Activated CD8-positive, alpha-beta memory T cell treated with anti-CD3 and anti-CD28 coated beads, Interleukin-2, amount 50 U/mL, for 1 hour (primary cell): ENCODE measurements around the gene TSNAX.

Experiments used
- DNase-seq: peaks from one replicate; pipeline ENCODE4 v3.0.0-alpha.2; 2020; ENCODE audit errors: extremely low read depth

Gene TSNAX

GRCh38 chr1:231518485-231519034 lies 9.9 kb upstream of the TSNAX start:
- no peak for DNase-seq

GRCh38 chr1:231519166-231519565 lies 9.3 kb upstream of the TSNAX start:
- DNase-seq = no peak

GRCh38 chr1:231522038-231522437 lies 6.4 kb upstream of the TSNAX start:
- no peak for DNase-seq

- DNase-seq = no peak
Measured at GRCh38 chr1:231522931-231523642, 5.4 kb upstream of the TSNAX start.

GRCh38 chr1:231523816-231524215 lies 4.7 kb upstream of the TSNAX start:
- DNase-seq = no peak

- no peak for DNase-seq
Measured at GRCh38 chr1:231526536-231526935, 1.9 kb upstream of the TSNAX start.

GRCh38 chr1:231527586-231528171 lies 790 bp upstream of the TSNAX start:
- no peak for DNase-seq

- no peak for DNase-seq
Measured at GRCh38 chr1:231533240-231533639, 4.8 kb downstream of the TSNAX start.

GRCh38 chr1:231534703-231535159 lies 6.3 kb downstream of the TSNAX start:
- no peak for DNase-seq

- no peak for DNase-seq
Measured at GRCh38 chr1:231536099-231536498, 7.6 kb downstream of the TSNAX start.

GRCh38 chr1:231540847-231541246 lies 12.4 kb downstream of the TSNAX start:
- no peak for DNase-seq

GRCh38 chr1:231541842-231542241 lies 13.4 kb downstream of the TSNAX start:
- DNase-seq = no peak

GRCh38 chr1:231544943-231545592 lies 16.6 kb downstream of the TSNAX start:
- no peak for DNase-seq

GRCh38 chr1:231546693-231547092 lies 18.2 kb downstream of the TSNAX start:
- DNase-seq = no peak

GRCh38 chr1:231549733-231550447 lies 21.4 kb downstream of the TSNAX start:
- DNase-seq = no peak

GRCh38 chr1:231550448-231550781 lies 21.9 kb downstream of the TSNAX start:
- no peak for DNase-seq

GRCh38 chr1:231553320-231553719 lies 24.9 kb downstream of the TSNAX start:
- no peak for DNase-seq

GRCh38 chr1:231554969-231555368 lies 26.5 kb downstream of the TSNAX start:
- DNase-seq = no peak

GRCh38 chr1:231557411-231557810 lies 28.9 kb downstream of the TSNAX start:
- no peak for DNase-seq

GRCh38 chr1:231557898-231558707 lies 29.6 kb downstream of the TSNAX start:
- DNase-seq = no peak

- DNase-seq = no peak
Measured at GRCh38 chr1:231558708-231559185, 30.3 kb downstream of the TSNAX start.
